ENCODE data around the gene INSR. TPM values are rescaled to one million over a fixed set of nuclear protein-coding genes. Genes with fewer than 3 reads are reported as not detected.
A peak's percentile ranks its signal among the peaks of the same experiment; 100 is the strongest.

INSR gene
- total and polyA plus RNA-seq, 10 of the 15 experiments (the other 5 are each of a cell fraction or from before 2014, with no cell fraction given): 4.2 to 34.9 (median 13.6) TPM

- 0% methylated on average over 5 of the region's 5 CpGs for WGBS (ENCODE audit: insufficient coverage, insufficient replicate concordance, low lambda C conversion rate, missing lambda C conversion rate)
- Histone ChIP-seq H2AFZ (ENCODE audit: control insufficient read depth, low read depth, low read length) (peak overlapping the region; percentile 30; the same call in 1 of the 2 replicates), H3K79me2 (ENCODE audit: control insufficient read depth, insufficient read depth, low read length) (peaks cover 40% of the 10 kb centered on the region), H3K9me3 (replicated peaks; ENCODE audit: control insufficient read depth, insufficient read depth, low read length) (no peaks in the 10 kb centered on the region; the same call in 2 of the 3 replicates), H3K27ac (ENCODE audit: control insufficient read depth, insufficient read depth) (peak overlapping the region; percentile 79), H4K20me1 (ENCODE audit: control insufficient read depth, insufficient read depth) (no peaks in the 10 kb centered on the region), H3K9ac (ENCODE audit: control insufficient read depth, insufficient read depth, low read length) (peak overlapping the region; percentile 18; the same call in 1 of the 2 replicates), H3K27me3 (replicated peaks in 1 of 2; ENCODE audit: control insufficient read depth in 2 of 2, insufficient read depth in 2 of 2, low read length in 1 of 2) (no peaks in the 10 kb centered on the region), H3K4me1 (ENCODE audit: control insufficient read depth, insufficient read depth, low read length) (peaks cover 27% of the 10 kb centered on the region), H3K36me3 (ENCODE audit: control insufficient read depth in 2 of 2, insufficient read depth in 2 of 2, low read length in 1 of 2) (peaks cover 3% of the 10 kb centered on the region in 2 experiments; a peak in 3 of 4 replicates), H3K4me2 (ENCODE audit: control insufficient read depth, insufficient read depth) (peak overlapping the region; percentile 86), H3K4me3 (peak overlapping the region; percentile 9; the same call in 1 of the 2 replicates)
- SMC1A ChIA-PET (ENCODE audit: uncharacterized antibody, unreplicated experiment): interaction anchor here (0.8 to 2.7 kb wide), 23 partner anchors 9 to 146 kb away, joined by 3 to 20 read pairs (median 4); no protein-coding TSS in a partner anchor
- in situ Hi-C loops (cut with MboI): no loop called here
- FAIRE-seq (peak; percentile 92), DNase-seq (ENCODE audit: low read depth, low spot score) (peak; percentile 64), ATAC-seq (peak; percentile 97)
- no TSS peak for BruUV-seq (replicated peaks)
- CTCF ChIA-PET: interaction anchor here (0.7 to 1.9 kb wide), 12 partner anchors 9 to 124 kb away, joined by 3 to 10 read pairs (median 4); no protein-coding TSS in a partner anchor
- POLR2A ChIA-PET: interaction anchor here (0.5 to 1.5 kb wide), 11 partner anchors 9 to 85 kb away, joined by 3 to 8 read pairs (median 3); partner anchors contain the start of gene INSR
- intact Hi-C loops (cut with micrococcal nuclease; ENCODE audit: unreplicated experiment): no loop called here
- RAD21 ChIA-PET (ENCODE audit: unreplicated experiment): interaction anchor here (0.6 to 2.1 kb wide), 21 partner anchors 9 to 195 kb away, joined by 3 to 14 read pairs (median 3); no protein-coding TSS in a partner anchor
- TF ChIP-seq DPF2 (IDR thresholded peaks at IDR 0.05): peak; percentile 20; the same call in 1 of the 2 replicates
- peak; percentile 73 for TF ChIP-seq SKIL (IDR thresholded peaks at IDR 0.05; ENCODE audit: low read depth, poor library complexity, severe bottlenecking)
- peak; percentile 35 for TF ChIP-seq IKZF1 (conservative IDR thresholded peaks at IDR 0.05)
- TF ChIP-seq ATF7 (IDR thresholded peaks at IDR 0.05; ENCODE audit: low read depth): peak; percentile 70
- TF ChIP-seq SMAD5 (IDR thresholded peaks at IDR 0.05; ENCODE audit: low read depth): no peak
- TF ChIP-seq RUNX3 (IDR thresholded peaks at IDR 0.05; ENCODE audit: low read length): peak; percentile 96
- TF ChIP-seq BCL3 (IDR thresholded peaks at IDR 0.05; ENCODE audit: borderline replicate concordance, insufficient read depth, low read depth, low read length, poor library complexity, severe bottlenecking): no peak
- TF ChIP-seq RELB (IDR thresholded peaks at IDR 0.05; ENCODE audit: low read depth): peak; percentile 77
- peak; percentile 77 for TF ChIP-seq RAD51 (IDR thresholded peaks at IDR 0.05)
- no peak for TF ChIP-seq KLF5 (IDR thresholded peaks at IDR 0.05; ENCODE audit: partially characterized antibody)
- TF ChIP-seq RAD21 (IDR thresholded peaks at IDR 0.05; ENCODE audit: insufficient read depth, low read depth, low read length): no peak
- TF ChIP-seq TBL1XR1 (IDR thresholded peaks at IDR 0.05; ENCODE audit: low read depth, low read length): peak; percentile 64; the same call in 1 of the 2 replicates
- no peak for TF ChIP-seq SMAD1 (IDR thresholded peaks at IDR 0.05; ENCODE audit: low read depth, partially characterized antibody)
- no peak for TF ChIP-seq NRF1 (conservative IDR thresholded peaks at IDR 0.05; ENCODE audit: low read depth, low read length)
- TF ChIP-seq POU2F2 (IDR thresholded peaks at IDR 0.05; ENCODE audit: borderline replicate concordance, low read depth, low read length): peak; percentile 86; the same call in 2 of the 3 replicates
- TF ChIP-seq CEBPB (IDR thresholded peaks at IDR 0.05; ENCODE audit: borderline replicate concordance in 1 of 2, low read depth in 2 of 2, low read length in 2 of 2): peak; percentile 85 to 89; a peak in 3 of 4 replicates
- TF ChIP-seq PAX5 (IDR thresholded peaks at IDR 0.05; ENCODE audit: borderline replicate concordance, low read depth, low read length): no peak
Measured at GRCh38 chr19:7272856-7273578, 21.2 kb downstream of the INSR start.

All from GM12878 (cell line).